ENCODE results near the gene VN1R5. TPM values are rescaled to one million over a fixed set of nuclear protein-coding genes. Genes with fewer than 3 reads are reported as not detected.

VN1R5 gene
- total and polyA plus RNA-seq, 2 of the 13 experiments (the other 11 are each of a cell fraction or from before 2014, with no cell fraction given), result not detected

GRCh38 chr1:247296599-247297180 lies 40.8 kb downstream of the VN1R5 start:
- no peak overlapping the region for H3K4me2 ChIP-seq (ENCODE audit: low read depth, low read length)

More at GRCh38 chr1:247296599-247297180, 40.8 kb downstream of the VN1R5 start:
- no peak for DNase-seq (ENCODE audit: low spot score)
- Histone ChIP-seq H3K9ac (ENCODE audit: insufficient read depth, low read depth, low read length) (no peak overlapping the region), H3K4me3 (replicated peaks in 1 of 3; ENCODE audit: insufficient read depth in 1 of 3, low read depth in 2 of 3, low read length in 3 of 3) (no peak overlapping the region), H3K9me3 (ENCODE audit: low read length) (no peaks in the 10 kb centered on the region), H2AFZ (ENCODE audit: low read length) (no peak overlapping the region), H3K79me2 (ENCODE audit: insufficient read depth, low read length) (no peaks in the 10 kb centered on the region), H3K4me1 (ENCODE audit: insufficient read depth, low read length) (no peaks in the 10 kb centered on the region), H3K27me3 (ENCODE audit: control insufficient read depth in 1 of 2, insufficient read depth in 2 of 2, low read length in 2 of 2) (no peaks in the 10 kb centered on the region), H3K27ac (ENCODE audit: extremely low read length, insufficient read depth, low read length) (no peak overlapping the region), H3K36me3 (replicated peaks in 1 of 2; ENCODE audit: control insufficient read depth in 1 of 2, insufficient read depth in 2 of 2, low read length in 2 of 2) (peaks cover 7 to 9% of the 10 kb centered on the region in 2 experiments; a peak in 4 of 5 replicates), H4K20me1 (ENCODE audit: insufficient read depth, low read length) (no peaks in the 10 kb centered on the region)
- ATAC-seq, result no peak
- in situ Hi-C loops (cut with HindIII; ENCODE audit: extremely low pct_ligation_motif_present, low pct_unique_long_range_greater_than_20kb), result no loop called here
- 86% methylated on average over 8 of the region's 8 CpGs for WGBS (ENCODE audit: low lambda C conversion rate)
- ChIA-PET CTCF (ENCODE audit: low intra/inter-chr PET ratio, low total read pairs) (no interaction called here), POLR2A (no interaction called here)
- TF ChIP-seq ZNF761 (CRISPR knock-in tag; conservative IDR thresholded peaks at IDR 0.05), result no peak
- no peak for TF ChIP-seq CSRNP1 (CRISPR knock-in tag; IDR thresholded peaks at IDR 0.05)
- TF ChIP-seq ZNF768 (CRISPR knock-in tag; IDR thresholded peaks at IDR 0.05), result no peak
- TF ChIP-seq ZNF234 (CRISPR knock-in tag; conservative IDR thresholded peaks at IDR 0.05), result no peak
- TF ChIP-seq TEAD2 (CRISPR knock-in tag; IDR thresholded peaks at IDR 0.05), result no peak
- TF ChIP-seq TAF15 (IDR thresholded peaks at IDR 0.05; ENCODE audit: low read depth, low read length, poor library complexity, severe bottlenecking), result no peak
- TF ChIP-seq ZNF746 (CRISPR knock-in tag; IDR thresholded peaks at IDR 0.05), result no peak
- no peak for TF ChIP-seq ZNF891 (CRISPR knock-in tag; IDR thresholded peaks at IDR 0.05)
- no peak for TF ChIP-seq GTF3A (CRISPR knock-in tag; conservative IDR thresholded peaks at IDR 0.05)
- no peak for TF ChIP-seq ZFY (CRISPR knock-in tag; IDR thresholded peaks at IDR 0.05)
- no peak for TF ChIP-seq ZFP90 (CRISPR knock-in tag; IDR thresholded peaks at IDR 0.05; ENCODE audit: borderline replicate concordance)
- no peak for TF ChIP-seq KDM4B (CRISPR knock-in tag; IDR thresholded peaks at IDR 0.05)
- no peak for TF ChIP-seq HDAC1 (CRISPR knock-in tag; IDR thresholded peaks at IDR 0.05)
- TF ChIP-seq PRDM4 (CRISPR knock-in tag; IDR thresholded peaks at IDR 0.05; ENCODE audit: borderline replicate concordance), result no peak
- no peak for TF ChIP-seq MEIS2 (CRISPR knock-in tag; IDR thresholded peaks at IDR 0.05)
- TF ChIP-seq GABPA (IDR thresholded peaks at IDR 0.05; ENCODE audit: low read depth, low read length), result no peak
- no peak for TF ChIP-seq GABPA (CRISPR knock-in tag; IDR thresholded peaks at IDR 0.05; ENCODE audit: low read depth)
- TF ChIP-seq THAP11 (CRISPR knock-in tag; IDR thresholded peaks at IDR 0.05), result no peak
- TF ChIP-seq DMAP1 (CRISPR knock-in tag; IDR thresholded peaks at IDR 0.05), result no peak
- TF ChIP-seq SCMH1 (CRISPR knock-in tag; IDR thresholded peaks at IDR 0.05; ENCODE audit: borderline replicate concordance), result no peak
- intact Hi-C loops (cut with micrococcal nuclease; ENCODE audit: unreplicated experiment), result no loop called here
- BruUV-seq (replicated peaks), result no TSS peak
- no peak for FAIRE-seq
